ENCODE data around the gene CHPF.

- no peak for TF ChIP-seq SUZ12 (IDR thresholded peaks at IDR 0.05; ENCODE audit: extremely low read depth, insufficient read depth, insufficient read length)
- no peak for TF ChIP-seq ZNF274 (IDR thresholded peaks at IDR 0.05; ENCODE audit: low read depth, low read length)
Observed at GRCh38 chr2:219540784-219541504, 2.7 kb downstream of the CHPF start.
